Lung (tissue), 12 donors: ENCODE data around the gene NDUFA8. TPM values are rescaled to one million over a fixed set of nuclear protein-coding genes. Genes with fewer than 3 reads are reported as not detected.
A peak's percentile ranks its signal among the peaks of the same experiment; 100 is the strongest.

Experiments
- ATAC-seq: fragments of 200-7000 bp; cut with Tn5 transposase; one replicate; pipeline ENCODE4 v1.9.1; 2020; ENCODE audit warnings: moderate number of reproducible peaks; ENCODE audit not compliant: insufficient read depth, low FRiP score
- DNase-seq, 3 donors: peaks; one replicate each; pipeline ENCODE4 v3.0.0-alpha.2; 2013 to 2017
- H3K27ac ChIP-seq, 2 donors: one replicate each; pipeline ENCODE4 v1.5.1; 2013; ENCODE audit warnings: mild to moderate bottlenecking in 2 of 2, moderate library complexity in 2 of 2, control low read depth in 1 of 2, inconsistent platforms in 1 of 2, low read depth in 1 of 2, low read length in 1 of 2
- H3K27me3 ChIP-seq, 3 donors: one replicate each; pipeline ENCODE4 v1.5.1; 2013; ENCODE audit warnings: low read length in 2 of 3; ENCODE audit not compliant: control insufficient read depth in 3 of 3, insufficient read depth in 3 of 3
- H3K36me3 ChIP-seq, 4 donors: one replicate each; pipeline ENCODE4 v1.5.1; 2013; ENCODE audit warnings: low read length in 4 of 4, mild to moderate bottlenecking in 1 of 4, moderate library complexity in 1 of 4; ENCODE audit not compliant: control insufficient read depth in 4 of 4, insufficient read depth in 4 of 4
- H3K4me1 ChIP-seq, 5 donors: one replicate each; pipeline ENCODE4 v1.5.1; 2013; ENCODE audit warnings: low read length in 5 of 5, mild to moderate bottlenecking in 2 of 5, moderate library complexity in 1 of 5; ENCODE audit not compliant: control insufficient read depth in 5 of 5, insufficient read depth in 5 of 5
- H3K4me3 ChIP-seq: one replicate; pipeline ENCODE4 v1.5.1; 2013; ENCODE audit warnings: mild to moderate bottlenecking, control low read depth, moderate library complexity
- H3K9ac ChIP-seq, 2 donors: one replicate each; pipeline ENCODE4 v1.5.1; 2013; ENCODE audit warnings: low read length in 2 of 2, control low read depth in 1 of 2; ENCODE audit not compliant: insufficient read depth in 1 of 2
- H3K9me3 ChIP-seq, 4 donors: one replicate each; pipeline ENCODE4 v1.5.1; 2013; ENCODE audit warnings: low read length in 3 of 4, mild to moderate bottlenecking in 1 of 4, moderate library complexity in 1 of 4; ENCODE audit not compliant: control insufficient read depth in 4 of 4, insufficient read depth in 3 of 4
- WGBS, 2 donors: extraction: QIAGEN DNeasy Blood & Tissue Kit; methylation state at CpG; one replicate each; pipeline ENCODE4 v1.1.7; 2013; 5-methylcytosine and 5-hydroxymethylcytosine counted together
- polyA plus RNA-seq, 2 donors: library from polyadenylated mRNA; stranded (reverse); fragments of 200-250 nt; gene quantifications; one replicate each; pipeline ENCODE4 v1.2.1, GENCODE V29; 2013
- total RNA-seq, 2 donors: library from RNA; depleted of rRNA in 1 of 2; stranded (reverse); fragments of >200 nt in 1 of 2; gene quantifications; one replicate each; pipeline ENCODE4 v1.2.1, GENCODE V29; 2014 to 2021
- TF ChIP-seq, protein P1 (sequence below): IDR thresholded peaks from 2 replicates; pipeline ENCODE4 v1.5.1; 2012; ENCODE audit warnings: mild to moderate bottlenecking; ENCODE audit errors: control extremely low read depth, extremely low read depth
- donor health status: control.
- donor health status: control.
- donor health status: Bipolar disorder and iron deficiency.
- donor health status: healthy.
- donor health status: DM: yes; HTN: yes; CAD: no.

NDUFA8 gene
- total and polyA plus RNA-seq, 4 donors = 26.6 to 107 (median 58.3) TPM

GRCh38 chr9:122141671-122142070, 17.9 kb downstream of the NDUFA8 start:
- no peak for ATAC-seq
- H3K27ac ChIP-seq = peak overlapping the region in 1 of 2 donors; percentile 33

DNA sequence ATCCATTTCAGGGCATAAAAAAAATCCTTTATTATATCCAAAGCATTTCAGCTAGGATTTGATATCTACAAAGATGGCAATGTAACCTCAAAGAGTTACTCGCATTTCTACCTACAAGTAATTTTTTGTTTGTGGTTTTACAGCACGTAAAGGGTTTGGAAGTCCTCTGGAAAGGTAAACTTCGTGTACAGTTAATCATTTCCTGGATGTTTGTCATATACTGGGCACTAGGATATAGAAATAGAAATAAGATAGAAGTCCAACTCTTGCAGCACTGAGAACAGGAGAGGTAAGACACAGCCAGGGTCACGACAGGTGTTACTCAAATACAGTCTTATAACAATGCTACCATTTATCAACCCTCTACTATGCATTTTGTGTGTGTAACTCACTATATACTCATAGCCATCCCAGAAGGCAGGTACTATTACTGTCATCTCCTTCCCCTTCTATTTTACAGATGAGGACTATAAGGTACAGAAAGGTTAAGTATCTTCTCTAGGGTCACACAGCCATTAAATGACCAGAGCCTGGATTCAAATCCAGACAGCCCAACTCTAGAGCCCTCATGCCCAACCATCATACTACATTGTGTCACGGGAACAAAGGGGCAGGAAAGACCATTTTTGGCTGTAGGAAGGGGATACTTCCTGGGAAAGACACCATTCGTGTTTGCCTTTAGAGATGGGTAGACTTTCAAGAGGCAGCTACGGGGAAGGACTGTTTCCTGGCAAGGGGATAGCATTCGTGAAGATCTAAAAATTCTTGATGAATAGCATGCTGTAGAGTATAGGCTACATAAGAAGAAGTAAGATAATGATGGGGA, 19.0 kb downstream of the NDUFA8 start:
- WGBS, 2 donors = 76 to 77% methylated on average over 8 of the region's 8 CpGs
- no peak overlapping the region for H3K27ac ChIP-seq

More at GRCh38 chr9:122141671-122142070, 17.9 kb downstream of the NDUFA8 start:
- H3K9ac ChIP-seq = no peak overlapping the region
- H3K4me3 ChIP-seq = no peak overlapping the region
- DNase-seq = no peak
- TF ChIP-seq, protein P1, sequence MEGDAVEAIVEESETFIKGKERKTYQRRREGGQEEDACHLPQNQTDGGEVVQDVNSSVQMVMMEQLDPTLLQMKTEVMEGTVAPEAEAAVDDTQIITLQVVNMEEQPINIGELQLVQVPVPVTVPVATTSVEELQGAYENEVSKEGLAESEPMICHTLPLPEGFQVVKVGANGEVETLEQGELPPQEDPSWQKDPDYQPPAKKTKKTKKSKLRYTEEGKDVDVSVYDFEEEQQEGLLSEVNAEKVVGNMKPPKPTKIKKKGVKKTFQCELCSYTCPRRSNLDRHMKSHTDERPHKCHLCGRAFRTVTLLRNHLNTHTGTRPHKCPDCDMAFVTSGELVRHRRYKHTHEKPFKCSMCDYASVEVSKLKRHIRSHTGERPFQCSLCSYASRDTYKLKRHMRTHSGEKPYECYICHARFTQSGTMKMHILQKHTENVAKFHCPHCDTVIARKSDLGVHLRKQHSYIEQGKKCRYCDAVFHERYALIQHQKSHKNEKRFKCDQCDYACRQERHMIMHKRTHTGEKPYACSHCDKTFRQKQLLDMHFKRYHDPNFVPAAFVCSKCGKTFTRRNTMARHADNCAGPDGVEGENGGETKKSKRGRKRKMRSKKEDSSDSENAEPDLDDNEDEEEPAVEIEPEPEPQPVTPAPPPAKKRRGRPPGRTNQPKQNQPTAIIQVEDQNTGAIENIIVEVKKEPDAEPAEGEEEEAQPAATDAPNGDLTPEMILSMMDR = no peak
- 76 to 79% methylated on average over 5 of the region's 5 CpGs for WGBS, 2 donors
- peaks cover 16 to 31% (median 26%) of the 10 kb centered on the region in 4 donors for H3K36me3 ChIP-seq
- H3K27me3 ChIP-seq = no peaks in the 10 kb centered on the region
- H3K4me1 ChIP-seq = peaks cover 0 to 25% (median 6%) of the 10 kb centered on the region in 5 donors
- H3K9me3 ChIP-seq = no peaks in the 10 kb centered on the region

DNA sequence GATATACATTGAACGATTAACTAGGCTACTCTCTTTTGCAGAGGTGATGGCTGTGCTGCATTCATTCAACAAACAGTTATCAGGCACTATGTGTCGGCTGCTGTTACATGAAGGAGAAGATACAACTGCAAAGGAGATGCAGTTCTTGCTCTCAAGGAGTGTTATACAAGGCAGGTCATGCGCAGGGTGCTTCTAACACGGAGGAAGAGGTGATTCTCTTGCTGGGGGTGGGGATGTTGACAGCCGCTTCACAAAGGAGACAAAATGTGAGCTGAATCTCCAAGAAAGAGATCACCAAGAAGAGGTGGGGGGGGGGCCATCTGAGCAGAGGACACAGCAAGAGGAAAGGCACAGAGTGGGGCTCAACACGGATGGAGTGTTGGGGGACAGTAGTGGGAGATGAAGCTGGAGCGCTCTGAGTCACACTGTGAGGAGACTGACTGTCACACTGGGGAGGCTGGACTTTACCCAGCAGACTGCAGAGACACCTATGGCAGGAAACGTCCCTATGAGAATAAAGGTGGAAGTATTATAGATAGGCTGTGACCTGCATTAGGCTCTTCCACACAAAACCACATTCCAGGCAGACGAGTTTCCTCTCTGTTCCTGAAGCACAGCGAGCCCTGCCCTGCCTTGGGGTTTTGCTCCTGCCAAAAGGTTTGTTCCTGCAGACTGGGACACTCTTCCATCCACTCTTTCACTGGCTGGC, 20.9 kb downstream of the NDUFA8 start:
- ATAC-seq (no peak), DNase-seq (no peak)
- H3K4me1 ChIP-seq = peaks cover 0 to 13% (median 7%) of the 10 kb centered on the region in 5 donors
- H3K27ac ChIP-seq = no peak overlapping the region
- no peak overlapping the region for H3K4me3 ChIP-seq
- WGBS, 2 donors = 82 to 88% methylated on average over 10 of the region's 10 CpGs
- no peaks in the 10 kb centered on the region for H3K9me3 ChIP-seq
- H3K27me3 ChIP-seq = no peaks in the 10 kb centered on the region
- TF ChIP-seq, protein P1 = no peak
- H3K9ac ChIP-seq = no peak overlapping the region
- peaks cover under 1 to 11% (median 4%) of the 10 kb centered on the region in 4 donors for H3K36me3 ChIP-seq

More for the DNA sequence above, 19.0 kb downstream of the NDUFA8 start:
- ATAC-seq = no peak
- no peaks in the 10 kb centered on the region for H3K9me3 ChIP-seq
- no peak for DNase-seq
- H3K4me3 ChIP-seq = no peak overlapping the region
- H3K36me3 ChIP-seq = peaks cover 12 to 26% (median 19%) of the 10 kb centered on the region in 4 donors
- TF ChIP-seq, protein P1 = no peak
- H3K27me3 ChIP-seq = no peaks in the 10 kb centered on the region
- H3K9ac ChIP-seq = peak overlapping the region in 1 of 2 donors; percentile 27
- H3K4me1 ChIP-seq = peaks cover 0 to 23% (median 6%) of the 10 kb centered on the region in 5 donors
